NCI-H82 treated with DMSO at 0.1 percent for 48 hours (cell line): ENCODE results near the gene ME1.
"Not testable (repeated sequence)": the region's sequence is repeated elsewhere in the genome, so short reads cannot be mapped to it uniquely, and the experiment has no call there.

Experiments
- DNase-seq: peaks from one replicate; lab custom pipeline; 2025; ENCODE audit not compliant: unreplicated experiment; lab: John Stamatoyannopoulos, UW

Gene ME1

GRCh38 chr6:83432636-83433035 lies 1.8 kb upstream of the ME1 start:
- no peak for DNase-seq

- DNase-seq, result no peak
These were observed 799 bp upstream of the ME1 start for GRCh38 chr6:83431545-83432155.

GRCh38 chr6:83429857-83430610 lies 817 bp downstream of the ME1 start:
- DNase-seq, result peak; percentile 9

GRCh38 chr6:83429269-83429668 lies 1.6 kb downstream of the ME1 start:
- DNase-seq, result no peak

- DNase-seq, result no peak
These were observed 6.3 kb downstream of the ME1 start for GRCh38 chr6:83424392-83425018.

- DNase-seq, result peak; percentile 2
These were observed 12.8 kb downstream of the ME1 start for GRCh38 chr6:83417880-83418663.

- DNase-seq, result no peak
These were observed 17.8 kb downstream of the ME1 start for GRCh38 chr6:83413068-83413467.

GRCh38 chr6:83411731-83412130 lies 19.1 kb downstream of the ME1 start:
- DNase-seq, result no peak

GRCh38 chr6:83403191-83403590 lies 27.7 kb downstream of the ME1 start:
- DNase-seq, result no peak

- no peak for DNase-seq
These were observed 41.2 kb downstream of the ME1 start for GRCh38 chr6:83389606-83390005.

GRCh38 chr6:83385473-83385872 lies 45.4 kb downstream of the ME1 start:
- no peak for DNase-seq

GRCh38 chr6:83384751-83385150 lies 46.1 kb downstream of the ME1 start:
- no peak for DNase-seq

- DNase-seq, result no peak
These were observed 48.9 kb downstream of the ME1 start for GRCh38 chr6:83381949-83382348.

GRCh38 chr6:83378621-83379388 lies 52.0 kb downstream of the ME1 start:
- no peak for DNase-seq

- no peak for DNase-seq
These were observed 59.4 kb downstream of the ME1 start for GRCh38 chr6:83371423-83371822.

GRCh38 chr6:83370567-83370966 lies 60.3 kb downstream of the ME1 start:
- no peak for DNase-seq

- no peak for DNase-seq
These were observed 61.2 kb downstream of the ME1 start for GRCh38 chr6:83369692-83370091.

- DNase-seq, result no peak
These were observed 62.3 kb downstream of the ME1 start for GRCh38 chr6:83368577-83368976.

GRCh38 chr6:83367104-83367503 lies 63.7 kb downstream of the ME1 start:
- DNase-seq, result no peak

- DNase-seq, result no peak
These were observed 64.9 kb downstream of the ME1 start for GRCh38 chr6:83365931-83366330.

- DNase-seq, result not testable (repeated sequence)
These were observed 68.5 kb downstream of the ME1 start for GRCh38 chr6:83362349-83362748.
